H1 (cell line): ENCODE results near the gene COPS2. TPM values are rescaled to one million over a fixed set of nuclear protein-coding genes. Genes with fewer than 3 reads are reported as not detected.

Experiments used
- CHD2 ChIP-seq: IDR thresholded peaks from 2 replicates; pipeline ENCODE4 v1.6.1; 2012; ENCODE audit warnings: low read length, improper control_type of control experiment
- CREB1 ChIP-seq: IDR thresholded peaks from 2 replicates; pipeline ENCODE4 v1.6.1; 2012; ENCODE audit warnings: inconsistent platforms
- FOSL1 ChIP-seq: IDR thresholded peaks from 2 replicates; pipeline ENCODE4 v1.6.1; 2011; ENCODE audit warnings: mild to moderate bottlenecking, low read depth, low read length, moderate library complexity; ENCODE audit not compliant: insufficient read depth
- GABPA ChIP-seq: IDR thresholded peaks from 2 replicates; pipeline ENCODE4 v1.6.1; 2011; ENCODE audit warnings: mild to moderate bottlenecking, low read length, moderate library complexity, borderline replicate concordance; ENCODE audit not compliant: insufficient read depth
- HDAC2 ChIP-seq, 2 experiments: fragments of 300-600 bp in 1 of 2; sonication (generic) in 1 of 2; IDR thresholded peaks; 2 replicates each; pipeline ENCODE4 v1.6.1; 2011 to 2012; ENCODE audit warnings: low read depth in 2 of 2, low read length in 2 of 2, mild to moderate bottlenecking in 2 of 2, moderate library complexity in 2 of 2, borderline replicate concordance in 1 of 2, inconsistent platforms in 1 of 2
- HDAC6 ChIP-seq: IDR thresholded peaks from one replicate; pipeline ENCODE4 v1.7.1; 2012; ENCODE audit warnings: low read depth, mild to moderate bottlenecking, inconsistent platforms, low read length, moderate library complexity
- JUN ChIP-seq: IDR thresholded peaks from 2 replicates; pipeline ENCODE4 v1.6.1; 2011; ENCODE audit warnings: low read depth, mild to moderate bottlenecking, improper control_type of control experiment, low read length
- JUND ChIP-seq: IDR thresholded peaks from 2 replicates; pipeline ENCODE4 v1.6.1; 2011; ENCODE audit warnings: mild to moderate bottlenecking, improper control_type of control experiment, low read length
- KDM1A ChIP-seq: fragments of 200-600, 300-600 bp; sonication (generic); IDR thresholded peaks from 2 replicates; pipeline ENCODE4 v1.7.1; 2016; ENCODE audit warnings: mild to moderate bottlenecking, low read length, borderline replicate concordance
- KDM4A ChIP-seq: IDR thresholded peaks from one replicate; pipeline ENCODE4 v1.7.1; 2012; ENCODE audit warnings: low read depth, mild to moderate bottlenecking, moderate library complexity, low read length, inconsistent platforms; ENCODE audit not compliant: severe bottlenecking
- KDM5A ChIP-seq: fragments of 200-600 bp; IDR thresholded peaks from 2 replicates; pipeline ENCODE4 v1.7.1; 2012; ENCODE audit warnings: mild to moderate bottlenecking, low read length, inconsistent platforms, mixed read lengths
- RAD21 ChIP-seq, 2 experiments: IDR thresholded peaks in 1 of 2; conservative IDR thresholded peaks in 1 of 2; 2 replicates each; pipeline ENCODE4 v1.6.1; 2011; ENCODE audit warnings: low read depth in 2 of 2, low read length in 2 of 2, improper control_type of control experiment in 1 of 2, inconsistent platforms in 1 of 2, mild to moderate bottlenecking in 1 of 2, moderate library complexity in 1 of 2
- RFX5 ChIP-seq: IDR thresholded peaks from 2 replicates; pipeline ENCODE4 v1.6.1; 2011; ENCODE audit warnings: low read depth, low read length, improper control_type of control experiment, borderline replicate concordance
- RNF2 ChIP-seq: fragments of 200-900, 300-1000 bp; sonication (generic); IDR thresholded peaks from 2 replicates; pipeline ENCODE4 v1.7.1; 2016; ENCODE audit warnings: borderline replicate concordance, low read depth, mild to moderate bottlenecking, antibody characterized with exemption, low read length; ENCODE audit not compliant: poor library complexity, severe bottlenecking; ENCODE audit errors: missing control alignments
- SIN3A ChIP-seq, 2 experiments: IDR thresholded peaks in 1 of 2; conservative IDR thresholded peaks in 1 of 2; 2 replicates each; pipeline ENCODE4 v1.6.1; 2011 to 2012; ENCODE audit warnings: low read length in 2 of 2, improper control_type of control experiment in 1 of 2, low read depth in 1 of 2, mild to moderate bottlenecking in 1 of 2
- SRF ChIP-seq: IDR thresholded peaks from 2 replicates; pipeline ENCODE4 v1.6.1; 2011; ENCODE audit warnings: mild to moderate bottlenecking, low read depth, low read length, moderate library complexity
- SUZ12 ChIP-seq: fragments of 200-600 bp; sonication (generic); IDR thresholded peaks from 2 replicates; pipeline ENCODE4 v1.6.1; 2012; ENCODE audit warnings: mild to moderate bottlenecking, inconsistent platforms, low read length, moderate library complexity, mixed read lengths
- TBP ChIP-seq: IDR thresholded peaks from 2 replicates; pipeline ENCODE4 v1.6.1; 2011; ENCODE audit warnings: low read depth, low read length, improper control_type of control experiment
- TEAD4 ChIP-seq: IDR thresholded peaks from 2 replicates; pipeline ENCODE4 v1.6.1; 2012; ENCODE audit warnings: low read depth, low read length, inconsistent platforms, mixed read lengths
- YY1 ChIP-seq: IDR thresholded peaks from 2 replicates; pipeline ENCODE4 v1.6.1; 2011; ENCODE audit warnings: low read depth, mild to moderate bottlenecking, low read length
- polyA plus RNA-seq, 7 experiments: library from polyadenylated mRNA; depleted of rRNA in 3 of 7; stranded (reverse) in 5 of 7; unstranded in 2 of 7; fragments of >200 nt in 5 of 7; fragments of 200-250 nt in 2 of 7; gene quantifications; 1 replicate in 5 of 7; 2 replicates in 1 of 7; 4 replicates in 1 of 7; pipeline versions ENCODE4 v1.2.1 to v1.2.3, GENCODE V29; 2011 to 2013; ENCODE audit warnings: missing spikeins in 2 of 7, mixed read lengths in 2 of 7
- total RNA-seq: library from RNA; stranded (reverse); fragmentation: NEBNext Ultra II Directional; extraction: Animal tissue kit (Norgen Biotek cat#: 25700); gene quantifications from 2 replicates; pipeline ENCODE4 v1.2.1, GENCODE V29; 2021
- TF ChIP-seq, protein P1 (sequence below): IDR thresholded peaks from 2 replicates; pipeline ENCODE4 v1.6.1; 2011; ENCODE audit warnings: low read depth, mild to moderate bottlenecking, low read length; ENCODE audit not compliant: insufficient read depth
- TF ChIP-seq, protein P2 (sequence below): IDR thresholded peaks from 2 replicates; pipeline ENCODE4 v1.6.1; 2012; ENCODE audit warnings: inconsistent platforms

COPS2 gene
- total and polyA plus RNA-seq, 2 of the 8 experiments (the other 6 are each of a cell fraction or from before 2014, with no cell fraction given) = 17.7 to 85.1 TPM

DNA sequence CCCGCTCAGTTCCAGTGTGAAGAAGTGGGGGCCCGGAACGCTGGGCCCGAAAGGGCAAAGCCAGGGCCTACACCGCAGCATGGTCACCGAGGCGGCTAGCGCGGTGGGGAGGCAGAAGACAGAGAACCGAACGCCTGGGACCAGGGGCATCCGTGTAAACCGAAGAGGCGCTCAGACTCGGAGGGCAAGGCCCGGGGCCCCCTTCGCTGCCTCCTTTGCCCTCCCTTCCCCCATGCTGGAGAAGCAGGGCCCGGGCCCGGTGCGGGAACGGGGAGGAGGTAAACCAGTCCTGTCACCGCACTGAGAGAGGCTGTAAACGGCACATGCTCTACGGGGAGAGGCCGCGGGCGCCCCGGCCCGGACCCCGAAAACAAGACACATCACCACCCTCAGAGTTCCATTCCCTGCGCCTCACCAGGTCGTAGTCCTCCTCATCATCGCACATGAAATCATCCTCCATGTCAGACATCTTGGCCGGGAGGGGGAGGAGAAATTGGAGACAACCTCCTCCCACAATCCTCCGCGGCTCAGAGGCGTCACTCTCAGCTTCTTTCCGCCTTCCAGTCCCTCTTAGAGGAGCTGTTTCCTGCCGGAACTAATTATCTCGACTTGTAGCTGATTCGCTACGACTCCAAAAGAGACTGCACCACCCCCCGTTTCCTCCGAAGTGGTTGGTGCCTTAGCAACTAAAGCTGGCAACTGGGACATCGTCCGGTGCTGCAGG lies at the start of gene COPS2 (continued):
- TF ChIP-seq SRF (peak; percentile 65), HDAC2 (IDR thresholded peaks at IDR 0.05; ENCODE audit: borderline replicate concordance in 1 of 2, low read depth in 2 of 2, low read length in 2 of 2) (0 out of 4 replicates have a peak, but pooled peaks of 1 of the 2 experiments have one; percentile 78), CREB1 (peak; percentile 53), GABPA (peak; percentile 99), KDM4A (peak; percentile 31), RAD21 (IDR thresholded peaks at IDR 0.05 in 1 of 2, conservative IDR thresholded peaks at IDR 0.05 in 1 of 2; ENCODE audit: low read depth in 2 of 2, low read length in 2 of 2) (peak in 1 of 2 experiments; percentile 16; a peak in 1 of 4 replicates), KDM1A (no peak), RNF2 (no peak), TBP (peak; percentile 78), SUZ12 (no peak), RFX5 (no peak), TEAD4 (no peak), CHD2 (no peak), SIN3A (conservative IDR thresholded peaks at IDR 0.05 in 1 of 2, IDR thresholded peaks at IDR 0.05 in 1 of 2; ENCODE audit: low read depth in 1 of 2, low read length in 2 of 2) (peak; percentile 83 to 97; a peak in 3 of 4 replicates), JUN (no peak; the same call in 1 of the 2 replicates), JUND (no peak), HDAC6 (no peak), KDM5A (peak; percentile 74), FOSL1 (no peak), YY1 (peak; percentile 90)
- TF ChIP-seq, protein P1, sequence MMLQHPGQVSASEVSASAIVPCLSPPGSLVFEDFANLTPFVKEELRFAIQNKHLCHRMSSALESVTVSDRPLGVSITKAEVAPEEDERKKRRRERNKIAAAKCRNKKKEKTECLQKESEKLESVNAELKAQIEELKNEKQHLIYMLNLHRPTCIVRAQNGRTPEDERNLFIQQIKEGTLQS = no peak
- TF ChIP-seq, protein P2, sequence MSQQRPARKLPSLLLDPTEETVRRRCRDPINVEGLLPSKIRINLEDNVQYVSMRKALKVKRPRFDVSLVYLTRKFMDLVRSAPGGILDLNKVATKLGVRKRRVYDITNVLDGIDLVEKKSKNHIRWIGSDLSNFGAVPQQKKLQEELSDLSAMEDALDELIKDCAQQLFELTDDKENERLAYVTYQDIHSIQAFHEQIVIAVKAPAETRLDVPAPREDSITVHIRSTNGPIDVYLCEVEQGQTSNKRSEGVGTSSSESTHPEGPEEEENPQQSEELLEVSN = no peak
